WTC11 (cell line): ENCODE results near the gene PGM2L1.

ENCODE experiments used
- CTCF ChIP-seq: fragments of 200-600 bp; IDR thresholded peaks from 2 replicates; pipeline ENCODE4 v1.8.0; 2022; ENCODE audit warnings: antibody characterized with exemption
- E2F5 ChIP-seq: sonication (generic); formaldehyde crosslinking; IDR thresholded peaks from 2 replicates; pipeline ENCODE4 v1.8.1; 2022; ENCODE audit warnings: mild to moderate bottlenecking, moderate library complexity, missing genetic modification reagents
- FOXP1 ChIP-seq: sonication (generic); formaldehyde crosslinking; IDR thresholded peaks from 2 replicates; pipeline ENCODE4 v1.8.0; 2022; ENCODE audit warnings: missing genetic modification reagents, mild to moderate bottlenecking, moderate library complexity, borderline replicate concordance
- SP1 ChIP-seq: sonication (generic); formaldehyde crosslinking; conservative IDR thresholded peaks from 2 replicates; pipeline ENCODE4 v1.8.1; 2022; ENCODE audit warnings: missing genetic modification reagents
- TP53 ChIP-seq: sonication (generic); formaldehyde crosslinking; IDR thresholded peaks from 2 replicates; pipeline ENCODE4 v1.8.1; 2023; ENCODE audit warnings: mild to moderate bottlenecking, missing genetic modification reagents
- TF ChIP-seq, protein P1 (sequence below): sonication (generic); formaldehyde crosslinking; IDR thresholded peaks from 2 replicates; pipeline ENCODE4 v1.8.1; 2023; ENCODE audit warnings: mild to moderate bottlenecking, missing genetic modification reagents, moderate library complexity
- TF ChIP-seq, protein P2 (sequence below): sonication (generic); formaldehyde crosslinking; IDR thresholded peaks from 2 replicates; pipeline ENCODE4 v1.8.1; 2022; ENCODE audit warnings: missing genetic modification reagents, borderline replicate concordance

- TF ChIP-seq CTCF, result no peak
- TF ChIP-seq TP53 (CRISPR knock-in tag), result no peak
- TF ChIP-seq, protein P1, sequence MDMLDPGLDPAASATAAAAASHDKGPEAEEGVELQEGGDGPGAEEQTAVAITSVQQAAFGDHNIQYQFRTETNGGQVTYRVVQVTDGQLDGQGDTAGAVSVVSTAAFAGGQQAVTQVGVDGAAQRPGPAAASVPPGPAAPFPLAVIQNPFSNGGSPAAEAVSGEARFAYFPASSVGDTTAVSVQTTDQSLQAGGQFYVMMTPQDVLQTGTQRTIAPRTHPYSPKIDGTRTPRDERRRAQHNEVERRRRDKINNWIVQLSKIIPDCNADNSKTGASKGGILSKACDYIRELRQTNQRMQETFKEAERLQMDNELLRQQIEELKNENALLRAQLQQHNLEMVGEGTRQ (CRISPR knock-in tag), result no peak
- TF ChIP-seq SP1 (CRISPR knock-in tag), result no peak
- TF ChIP-seq, protein P2, sequence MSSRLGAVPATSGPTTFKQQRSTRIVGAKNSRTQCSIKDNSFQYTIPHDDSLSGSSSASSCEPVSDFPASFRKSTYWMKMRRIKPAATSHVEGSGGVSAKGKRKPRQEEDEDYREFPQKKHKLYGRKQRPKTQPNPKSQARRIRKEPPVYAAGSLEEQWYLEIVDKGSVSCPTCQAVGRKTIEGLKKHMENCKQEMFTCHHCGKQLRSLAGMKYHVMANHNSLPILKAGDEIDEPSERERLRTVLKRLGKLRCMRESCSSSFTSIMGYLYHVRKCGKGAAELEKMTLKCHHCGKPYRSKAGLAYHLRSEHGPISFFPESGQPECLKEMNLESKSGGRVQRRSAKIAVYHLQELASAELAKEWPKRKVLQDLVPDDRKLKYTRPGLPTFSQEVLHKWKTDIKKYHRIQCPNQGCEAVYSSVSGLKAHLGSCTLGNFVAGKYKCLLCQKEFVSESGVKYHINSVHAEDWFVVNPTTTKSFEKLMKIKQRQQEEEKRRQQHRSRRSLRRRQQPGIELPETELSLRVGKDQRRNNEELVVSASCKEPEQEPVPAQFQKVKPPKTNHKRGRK (CRISPR knock-in tag), result no peak
- TF ChIP-seq FOXP1 (CRISPR knock-in tag), result no peak
- TF ChIP-seq E2F5 (CRISPR knock-in tag), result no peak
Measured at GRCh38 chr11:74322667-74323066, 75.6 kb downstream of the PGM2L1 start.
